IMR-90 (cell line): Measurements from ENCODE around the gene EDC4. TPM values are rescaled to one million over a fixed set of nuclear protein-coding genes. Genes with fewer than 3 reads are reported as not detected.

Experiments
- ATAC-seq: fragments of 200-7000 bp; cut with Tn5 transposase; 2 replicates; pipeline ENCODE4 v1.9.1; 2020; ENCODE audit warnings: low read depth, mild to moderate bottlenecking, moderate library complexity
- BruUV-seq: library from RNA; stranded (reverse); fragments of 400-500 nt; replicated peaks from 2 replicates; lab custom pipeline; 2021; lab: Mats Ljungman, UMichigan
- CTCF ChIA-PET: fragments of 300-600 bp; formaldehyde crosslinking; extraction: SDS; loops from one replicate; lab custom pipeline; 2021; ENCODE audit warnings: antibody characterized with exemption; lab: Yijun Ruan, JAX
- POLR2A ChIA-PET: fragments of 300-600 bp; sonication (Branson Sonifier 250); formaldehyde crosslinking; loops from one replicate; lab custom pipeline; 2022; ENCODE audit warnings: antibody characterized with exemption; ENCODE audit not compliant: unreplicated experiment; lab: Charles Lee
- DNase-seq: peaks from one replicate; pipeline ENCODE4 v3.0.0; 2013
- H2AFZ ChIP-seq: replicated peaks from 2 replicates; pipeline ENCODE3; 2013; ENCODE audit warnings: low read length, mild to moderate bottlenecking; ENCODE audit not compliant: poor library complexity
- H2AK5ac ChIP-seq: 2 replicates; pipeline ENCODE4 v1.6.1; 2013; ENCODE audit warnings: low read depth, low read length, inconsistent platforms
- H2AK9ac ChIP-seq: replicated peaks from 2 replicates; pipeline ENCODE3; 2013; ENCODE audit warnings: mild to moderate bottlenecking, low read depth, low read length, moderate library complexity; ENCODE audit not compliant: poor library complexity
- H2BK120ac ChIP-seq: 2 replicates; pipeline ENCODE4 v1.6.1; 2013; ENCODE audit warnings: low read depth, low read length, inconsistent platforms
- H2BK15ac ChIP-seq: 3 replicates; pipeline ENCODE4 v1.6.1; 2013; ENCODE audit warnings: low read depth, low read length, inconsistent platforms
- H2BK20ac ChIP-seq: 2 replicates; pipeline ENCODE4 v1.6.1; 2013; ENCODE audit warnings: low read depth, mild to moderate bottlenecking, inconsistent platforms, low read length, moderate library complexity
- H2BK5ac ChIP-seq: 2 replicates; pipeline ENCODE4 v1.6.1; 2013; ENCODE audit warnings: mild to moderate bottlenecking, low read depth, low read length, inconsistent platforms; ENCODE audit not compliant: poor library complexity, severe bottlenecking
- H3K14ac ChIP-seq: replicated peaks from 2 replicates; pipeline ENCODE4 v1.6.1; 2013; ENCODE audit warnings: low read depth, low read length, inconsistent platforms
- H3K18ac ChIP-seq: 2 replicates; pipeline ENCODE4 v1.6.1; 2013; ENCODE audit warnings: low read depth, low read length, control low read depth
- H3K23ac ChIP-seq: 2 replicates; pipeline ENCODE4 v1.6.1; 2013; ENCODE audit warnings: low read depth, low read length, inconsistent platforms
- H3K27ac ChIP-seq: 2 replicates; pipeline ENCODE4 v1.5.1; 2013; ENCODE audit warnings: mild to moderate bottlenecking, control low read depth, low read length; ENCODE audit not compliant: insufficient read depth
- H3K27me3 ChIP-seq: 2 replicates; pipeline ENCODE4 v1.6.1; 2013; ENCODE audit warnings: low read length; ENCODE audit not compliant: control insufficient read depth, insufficient read depth
- H3K36me3 ChIP-seq: 2 replicates; pipeline ENCODE4 v1.6.1; 2013; ENCODE audit warnings: low read length, mixed read lengths; ENCODE audit not compliant: control insufficient read depth, insufficient read depth
- H3K4ac ChIP-seq: 2 replicates; pipeline ENCODE4 v1.6.1; 2013; ENCODE audit warnings: low read depth, low read length, inconsistent platforms
- H3K4me1 ChIP-seq: 2 replicates; pipeline ENCODE4 v1.6.1; 2013; ENCODE audit warnings: low read length, mixed read lengths; ENCODE audit not compliant: control insufficient read depth, insufficient read depth
- H3K4me2 ChIP-seq: 2 replicates; pipeline ENCODE4 v1.6.1; 2013; ENCODE audit warnings: low read depth, mild to moderate bottlenecking, control low read depth, low read length, moderate library complexity
- H3K4me3 ChIP-seq: 2 replicates; pipeline ENCODE4 v1.5.1; 2013; ENCODE audit warnings: low read depth, mild to moderate bottlenecking, control low read depth, low read length, moderate library complexity; ENCODE audit not compliant: insufficient read depth
- H3K56ac ChIP-seq: 2 replicates; pipeline ENCODE4 v1.6.1; 2013; ENCODE audit warnings: low read length, inconsistent platforms; ENCODE audit not compliant: insufficient read depth; ENCODE audit errors: extremely low read depth
- H3K79me1 ChIP-seq, 2 experiments: 2 replicates each; pipeline ENCODE4 v1.6.1; 2013; ENCODE audit warnings: low read length in 2 of 2, inconsistent platforms in 1 of 2, low read depth in 1 of 2
- H3K9ac ChIP-seq: 2 replicates; pipeline ENCODE4 v1.6.1; 2013; ENCODE audit warnings: low read depth, low read length, control low read depth
- H3K9me1 ChIP-seq: 2 replicates; pipeline ENCODE4 v1.6.1; 2013; ENCODE audit warnings: low read length, inconsistent platforms; ENCODE audit not compliant: insufficient read depth
- H3K9me3 ChIP-seq: 2 replicates; pipeline ENCODE4 v1.6.1; 2013; ENCODE audit warnings: low read length; ENCODE audit not compliant: control insufficient read depth, insufficient read depth
- H4K20me1 ChIP-seq: 2 replicates; pipeline ENCODE4 v1.6.1; 2013; ENCODE audit warnings: low read length, inconsistent platforms; ENCODE audit not compliant: insufficient read depth
- H4K5ac ChIP-seq: 2 replicates; pipeline ENCODE4 v1.6.1; 2013; ENCODE audit warnings: mild to moderate bottlenecking, low read depth, low read length, control low read depth
- H4K8ac ChIP-seq, 2 experiments: 2 replicates each; pipeline ENCODE4 v1.6.1; 2013; ENCODE audit warnings: low read depth in 2 of 2, low read length in 2 of 2, control low read depth in 1 of 2, inconsistent platforms in 1 of 2
- H4K91ac ChIP-seq: 2 replicates; pipeline ENCODE4 v1.6.1; 2013; ENCODE audit warnings: low read depth, low read length, inconsistent platforms; ENCODE audit not compliant: insufficient read depth
- CHD1 ChIP-seq: IDR thresholded peaks from 2 replicates; pipeline ENCODE4 v1.6.1; 2012; ENCODE audit warnings: low read depth, low read length, improper control_type of control experiment
- MAFK ChIP-seq: IDR thresholded peaks from 2 replicates; pipeline ENCODE4 v1.6.1; 2012; ENCODE audit warnings: low read depth, low read length, improper control_type of control experiment
- NFE2L2 ChIP-seq: fragments of 150-350 bp; IDR thresholded peaks from 2 replicates; pipeline ENCODE4 v1.6.1; 2016; ENCODE audit warnings: low read depth, mild to moderate bottlenecking, low read length
- RFX5 ChIP-seq: IDR thresholded peaks from 2 replicates; pipeline ENCODE4 v1.8.0; 2012; ENCODE audit warnings: low read depth, mild to moderate bottlenecking, low read length, moderate library complexity
- SMC3 ChIP-seq: fragments of 150-350 bp; IDR thresholded peaks from 2 replicates; pipeline ENCODE4 v1.6.1; 2016; ENCODE audit warnings: low read depth, mild to moderate bottlenecking, antibody characterized with exemption, low read length, moderate library complexity
- WGBS, 2 experiments: methylation state at CpG; one replicate each; pipeline versions ENCODE4 v1.1.5 to v1.1.7; 2013; ENCODE audit warnings: missing lambda C conversion rate in 2 of 2; ENCODE audit not compliant: insufficient read length in 1 of 2; ENCODE audit errors: extremely low coverage in 2 of 2; 5-methylcytosine and 5-hydroxymethylcytosine counted together
- dilution Hi-C: fragments of 300-500 bp; cut with HindIII; formaldehyde crosslinking; loops from one replicate; pipeline ENCODE4 v1.14.3; 2018; ENCODE audit warnings: low sequenced_read_pairs; ENCODE audit not compliant: unreplicated experiment
- in situ Hi-C: fragments of 300-500 bp; cut with MboI; formaldehyde crosslinking; loops from 3 replicates; pipeline ENCODE4 v1.14.3; 2019; ENCODE audit warnings: low sequenced_read_pairs, inconsistent platforms, mixed read lengths
- intact Hi-C: fragments of 100-400 bp; cut with micrococcal nuclease; formaldehyde crosslinking; loops from 2 replicates; pipeline ENCODE4 v1.10.0; 2022
- polyA plus RNA-seq, 3 experiments: library from polyadenylated mRNA; depleted of rRNA; stranded (reverse); fragments of >200 nt; gene quantifications; 2 replicates each; pipeline ENCODE4 v1.2.3, GENCODE V29; 2012; ENCODE audit warnings: low replicate concordance in 1 of 3
- total RNA-seq: library from RNA; depleted of rRNA; stranded (reverse); fragments of >200 nt; gene quantifications from 2 replicates; pipeline ENCODE4 v1.2.3, GENCODE V29; 2012
- TF ChIP-seq, protein P1 (sequence below): fragments of 150-350 bp; IDR thresholded peaks from 2 replicates; pipeline ENCODE4 v1.6.1; 2017; ENCODE audit warnings: mild to moderate bottlenecking, antibody characterized with exemption, low read length, low read depth

EDC4 gene
- total and polyA plus RNA-seq, 2 of the 4 experiments (the other 2 are of a cell fraction): 33.2 to 64.0 TPM

DNA sequence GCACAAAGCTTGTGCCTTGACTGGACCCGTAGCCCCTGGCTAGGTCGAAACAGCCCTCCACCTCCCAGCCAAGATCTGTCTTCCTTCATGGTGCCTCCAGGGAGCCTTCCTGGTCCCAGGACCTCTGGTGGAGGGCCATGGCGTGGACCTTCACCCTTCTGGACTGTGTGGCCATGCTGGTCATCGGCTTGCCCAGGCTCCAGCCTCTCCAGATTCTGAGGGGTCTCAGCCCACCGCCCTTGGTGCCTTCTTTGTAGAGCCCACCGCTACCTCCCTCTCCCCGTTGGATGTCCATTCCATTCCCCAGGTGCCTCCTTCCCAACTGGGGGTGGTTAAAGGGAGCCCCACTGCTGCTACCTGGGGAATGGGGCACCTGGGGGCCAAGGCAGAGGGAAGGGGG is 55.3 kb downstream of the EDC4 start:
- in situ Hi-C loops: loop anchor here (5.0 to 25.0 kb wide), 3 partner anchors 116 to 391 kb away; partner anchors contain the start of gene RIPOR1

More for the DNA sequence above, 55.3 kb downstream of the EDC4 start:
- ATAC-seq (no peak), DNase-seq (no peak)
- H3K4ac ChIP-seq: no peak overlapping the region
- H3K9me1 ChIP-seq: no peaks in the 10 kb centered on the region
- no peak overlapping the region for H2BK20ac ChIP-seq
- H3K4me2 ChIP-seq: no peak overlapping the region
- peaks cover 5 to 27% of the 10 kb centered on the region in 2 experiments; a peak in 2 of 4 replicates for H3K79me1 ChIP-seq
- no peak overlapping the region for H4K91ac ChIP-seq
- no TSS peak for BruUV-seq
- H3K18ac ChIP-seq: no peak overlapping the region
- H3K14ac ChIP-seq: no peak overlapping the region
- H3K27me3 ChIP-seq: no peaks in the 10 kb centered on the region
- peak overlapping the region; percentile 86 for H2AFZ ChIP-seq
- POLR2A ChIA-PET: no interaction called here
- no peak overlapping the region for H3K27ac ChIP-seq
- peaks cover 29% of the 10 kb centered on the region for H3K36me3 ChIP-seq
- no peak overlapping the region for H2BK15ac ChIP-seq
- H3K4me3 ChIP-seq: no peak overlapping the region
- CTCF ChIA-PET: interaction anchor here (0.6 to 1.0 kb wide), 2 partner anchors 26 to 46 kb away, joined by 3 read pairs; no protein-coding TSS in a partner anchor
- TF ChIP-seq SMC3 (no peak), RFX5 (no peak), CHD1 (no peak), MAFK (no peak), NFE2L2 (no peak)
- TF ChIP-seq, protein P1, sequence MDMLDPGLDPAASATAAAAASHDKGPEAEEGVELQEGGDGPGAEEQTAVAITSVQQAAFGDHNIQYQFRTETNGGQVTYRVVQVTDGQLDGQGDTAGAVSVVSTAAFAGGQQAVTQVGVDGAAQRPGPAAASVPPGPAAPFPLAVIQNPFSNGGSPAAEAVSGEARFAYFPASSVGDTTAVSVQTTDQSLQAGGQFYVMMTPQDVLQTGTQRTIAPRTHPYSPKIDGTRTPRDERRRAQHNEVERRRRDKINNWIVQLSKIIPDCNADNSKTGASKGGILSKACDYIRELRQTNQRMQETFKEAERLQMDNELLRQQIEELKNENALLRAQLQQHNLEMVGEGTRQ: no peak
- intact Hi-C loops: loop anchor here (1.0 to 2.0 kb wide), 5 partner anchors 45 to 407 kb away; partner anchors contain the start of gene THAP11
- no peak overlapping the region for H2BK5ac ChIP-seq
- H2BK120ac ChIP-seq: no peak overlapping the region
- H3K9me3 ChIP-seq: no peaks in the 10 kb centered on the region
- no peak overlapping the region for H2AK5ac ChIP-seq
- H4K8ac ChIP-seq: no peak overlapping the region
- WGBS, 2 experiments: no CpG with 5 or more reads among the region's 7 CpGs
- no peaks in the 10 kb centered on the region for H3K4me1 ChIP-seq
- peaks cover 39% of the 10 kb centered on the region for H4K20me1 ChIP-seq
- no peak overlapping the region for H3K23ac ChIP-seq
- H2AK9ac ChIP-seq: peak overlapping the region; percentile 87
- no peak overlapping the region for H3K9ac ChIP-seq
- dilution Hi-C loops: no loop called here
- H4K5ac ChIP-seq: no peak overlapping the region
- no peak overlapping the region for H3K56ac ChIP-seq
